Calu3 (cell line): ENCODE results near the gene PRKCI. TPM values are rescaled to one million over a fixed set of nuclear protein-coding genes. Genes with fewer than 3 reads are reported as not detected.

Source experiments
- BruUV-seq: library from RNA; stranded (reverse); fragments of 400-500 nt; replicated peaks from 2 replicates; lab custom pipeline; 2021; lab: Mats Ljungman, UMichigan
- CTCF ChIA-PET: fragments of 300-600 bp; sonication (Branson Sonifier 250); formaldehyde crosslinking; loops from one replicate; lab custom pipeline; 2022; ENCODE audit warnings: antibody characterized with exemption; lab: Charles Lee
- DNase-seq: peaks from one replicate; pipeline ENCODE4 v3.0.0; 2022
- H3K27ac Mint-ChIP-seq: one replicate; pipeline ENCODE4 v1.8.0; 2022; ENCODE audit warnings: mixed read lengths; ENCODE audit not compliant: unreplicated experiment
- H3K27me3 Mint-ChIP-seq: one replicate; pipeline ENCODE4 v1.8.0; 2022; ENCODE audit warnings: mixed read lengths; ENCODE audit not compliant: unreplicated experiment
- H3K36me3 Mint-ChIP-seq: one replicate; pipeline ENCODE4 v1.8.0; 2022; ENCODE audit warnings: mild to moderate bottlenecking, moderate library complexity, mixed read lengths; ENCODE audit not compliant: insufficient read depth, unreplicated experiment
- H3K4me1 Mint-ChIP-seq: one replicate; pipeline ENCODE4 v1.8.0; 2022; ENCODE audit warnings: mild to moderate bottlenecking, low read depth, mixed read lengths; ENCODE audit not compliant: unreplicated experiment
- H3K4me3 Mint-ChIP-seq: one replicate; pipeline ENCODE4 v1.8.0; 2022; ENCODE audit warnings: mild to moderate bottlenecking, low read depth, moderate library complexity, mixed read lengths; ENCODE audit not compliant: unreplicated experiment
- H3K9me3 Mint-ChIP-seq: one replicate; pipeline ENCODE4 v1.8.0; 2022; ENCODE audit warnings: low read depth, mixed read lengths; ENCODE audit not compliant: unreplicated experiment
- intact Hi-C: fragments of 100-400 bp; cut with micrococcal nuclease; formaldehyde crosslinking; loops from one replicate; pipeline ENCODE4 v1.10.0; 2022; ENCODE audit not compliant: unreplicated experiment
- total RNA-seq: library from RNA; stranded (reverse); gene quantifications from 2 replicates; pipeline ENCODE4 v1.2.3, GENCODE V29; 2022
- TF ChIP-seq, protein P1 (sequence below): fragments of 200-600 bp; IDR thresholded peaks from one replicate; pipeline ENCODE4 v1.8.0; 2022; ENCODE audit warnings: antibody characterized with exemption; ENCODE audit not compliant: unreplicated experiment

PRKCI gene
- total RNA-seq, 1 experiment from 2014 or later = 79.5 TPM

- Mint-ChIP-seq H3K27me3 (no peaks in the 10 kb centered on the region), H3K4me1 (peaks cover 21% of the 10 kb centered on the region), H3K36me3 (peaks cover 43% of the 10 kb centered on the region), H3K4me3 (peak overlapping the region; percentile 8), H3K27ac (peak overlapping the region; percentile 6), H3K9me3 (no peaks in the 10 kb centered on the region)
- no TSS peak for BruUV-seq
- no peak for DNase-seq
- intact Hi-C loops = no loop called here
- TF ChIP-seq, protein P1, sequence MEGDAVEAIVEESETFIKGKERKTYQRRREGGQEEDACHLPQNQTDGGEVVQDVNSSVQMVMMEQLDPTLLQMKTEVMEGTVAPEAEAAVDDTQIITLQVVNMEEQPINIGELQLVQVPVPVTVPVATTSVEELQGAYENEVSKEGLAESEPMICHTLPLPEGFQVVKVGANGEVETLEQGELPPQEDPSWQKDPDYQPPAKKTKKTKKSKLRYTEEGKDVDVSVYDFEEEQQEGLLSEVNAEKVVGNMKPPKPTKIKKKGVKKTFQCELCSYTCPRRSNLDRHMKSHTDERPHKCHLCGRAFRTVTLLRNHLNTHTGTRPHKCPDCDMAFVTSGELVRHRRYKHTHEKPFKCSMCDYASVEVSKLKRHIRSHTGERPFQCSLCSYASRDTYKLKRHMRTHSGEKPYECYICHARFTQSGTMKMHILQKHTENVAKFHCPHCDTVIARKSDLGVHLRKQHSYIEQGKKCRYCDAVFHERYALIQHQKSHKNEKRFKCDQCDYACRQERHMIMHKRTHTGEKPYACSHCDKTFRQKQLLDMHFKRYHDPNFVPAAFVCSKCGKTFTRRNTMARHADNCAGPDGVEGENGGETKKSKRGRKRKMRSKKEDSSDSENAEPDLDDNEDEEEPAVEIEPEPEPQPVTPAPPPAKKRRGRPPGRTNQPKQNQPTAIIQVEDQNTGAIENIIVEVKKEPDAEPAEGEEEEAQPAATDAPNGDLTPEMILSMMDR = no peak
- CTCF ChIA-PET = no interaction called here
Measured at GRCh38 chr3:170277833-170278580, 55.8 kb downstream of the PRKCI start.

DNA sequence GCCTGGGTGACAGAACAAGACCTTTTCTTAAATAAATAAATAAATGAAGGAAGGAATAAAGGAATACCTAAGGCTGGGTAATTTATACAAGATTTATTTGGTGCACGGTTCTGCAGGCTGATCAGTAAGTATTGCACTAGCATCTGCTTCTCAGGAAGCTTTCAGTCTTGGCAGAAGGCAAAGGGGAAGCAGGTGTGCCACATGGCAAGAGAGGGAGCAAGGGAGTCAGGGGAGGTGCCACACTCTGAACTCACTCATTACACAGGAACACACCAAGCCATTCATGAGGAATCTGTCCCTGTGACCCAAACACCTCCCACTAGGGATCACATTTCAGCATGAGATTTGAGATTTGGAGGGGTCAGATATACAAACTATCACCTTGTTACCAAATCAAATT lies 56.4 kb downstream of the PRKCI start:
- intact Hi-C loops = no loop called here
- Mint-ChIP-seq H3K9me3 (no peaks in the 10 kb centered on the region), H3K4me1 (peaks cover 21% of the 10 kb centered on the region), H3K27me3 (no peaks in the 10 kb centered on the region), H3K36me3 (peaks cover 45% of the 10 kb centered on the region), H3K4me3 (no peak overlapping the region), H3K27ac (no peak overlapping the region)
- TF ChIP-seq, protein P1 = no peak
- CTCF ChIA-PET = no interaction called here
- no peak for DNase-seq
- no TSS peak for BruUV-seq

- BruUV-seq = no TSS peak
- CTCF ChIA-PET = interaction anchor here (0.6 kb wide), 1 partner anchor 87 kb away, joined by 5 read pairs; no protein-coding TSS in a partner anchor
Measured at GRCh38 chr3:170290194-170290593, 68.0 kb downstream of the PRKCI start.

GRCh38 chr3:170295586-170295985 lies 73.4 kb downstream of the PRKCI start:
- TF ChIP-seq, protein P1 = no peak
- Mint-ChIP-seq H3K4me3 (no peak overlapping the region), H3K4me1 (no peaks in the 10 kb centered on the region), H3K27me3 (no peaks in the 10 kb centered on the region), H3K9me3 (no peaks in the 10 kb centered on the region), H3K36me3 (peaks cover 40% of the 10 kb centered on the region), H3K27ac (no peak overlapping the region)
- no TSS peak for BruUV-seq
- CTCF ChIA-PET = interaction anchor here (0.5 kb wide), 1 partner anchor 91 kb away, joined by 4 read pairs; no protein-coding TSS in a partner anchor
- DNase-seq = no peak
- intact Hi-C loops = no loop called here

More at GRCh38 chr3:170290194-170290593, 68.0 kb downstream of the PRKCI start:
- H3K4me1 Mint-ChIP-seq = no peaks in the 10 kb centered on the region
- no peaks in the 10 kb centered on the region for H3K27me3 Mint-ChIP-seq
- intact Hi-C loops = no loop called here
- H3K27ac Mint-ChIP-seq = no peak overlapping the region
- no peaks in the 10 kb centered on the region for H3K9me3 Mint-ChIP-seq
- H3K4me3 Mint-ChIP-seq = no peak overlapping the region
- DNase-seq = no peak
- TF ChIP-seq, protein P1 = no peak
- H3K36me3 Mint-ChIP-seq = peaks cover 45% of the 10 kb centered on the region
